ENCODE results near the gene RPLP1.

DNA sequence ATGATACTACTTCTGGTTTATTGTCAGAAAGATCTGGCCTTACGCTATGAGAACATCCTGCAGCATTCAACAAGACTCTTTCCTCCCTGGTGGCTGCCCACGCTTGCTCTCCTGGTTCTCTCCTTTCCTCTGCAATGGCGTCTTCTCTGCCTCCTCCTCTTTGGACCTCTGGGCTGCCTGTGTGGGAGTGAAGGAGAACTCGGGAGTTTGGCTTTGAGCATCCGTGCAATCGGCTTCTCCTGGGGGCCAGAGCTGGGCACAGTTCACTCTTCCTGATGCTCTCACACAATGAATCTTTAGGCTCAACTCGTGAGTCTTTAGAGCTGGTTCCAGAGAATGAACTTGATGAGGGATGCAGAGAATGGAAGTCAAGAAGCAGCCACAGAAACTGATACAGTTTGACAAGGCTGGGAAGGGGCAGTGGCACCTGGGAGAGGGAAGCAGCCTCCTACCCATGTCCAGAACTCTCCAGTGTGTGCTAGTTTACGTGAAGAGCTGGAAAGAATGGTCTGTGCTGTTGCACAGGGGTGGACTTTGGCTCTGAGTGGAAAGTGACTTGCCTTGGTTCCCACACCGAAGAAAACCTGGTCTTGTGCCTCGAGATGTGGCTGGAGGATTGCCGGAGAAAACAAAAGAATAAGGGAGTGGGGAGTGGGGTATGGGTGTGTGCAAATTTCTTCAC is 37.9 kb downstream of the RPLP1 start:
- TF ChIP-seq POLR2A (IDR thresholded peaks at IDR 0.05; ENCODE audit: low read depth, low read length) (no peak), POLR2AphosphoS5 (IDR thresholded peaks at IDR 0.05; ENCODE audit: low read depth, low read length) (no peak), TAF1 (IDR thresholded peaks at IDR 0.05; ENCODE audit: borderline replicate concordance, low read depth, low read length) (no peak)
